GM18868 (cell line): Measurements from ENCODE around the gene GTPBP4.

ENCODE experiments used
- ATAC-seq: cut with Tn5 transposase; IDR thresholded peaks from one replicate; pipeline ENCODE4 v1.9.1; 2021; ENCODE audit warnings: mild to moderate bottlenecking, moderate library complexity; ENCODE audit not compliant: unreplicated experiment

GTPBP4 gene

DNA sequence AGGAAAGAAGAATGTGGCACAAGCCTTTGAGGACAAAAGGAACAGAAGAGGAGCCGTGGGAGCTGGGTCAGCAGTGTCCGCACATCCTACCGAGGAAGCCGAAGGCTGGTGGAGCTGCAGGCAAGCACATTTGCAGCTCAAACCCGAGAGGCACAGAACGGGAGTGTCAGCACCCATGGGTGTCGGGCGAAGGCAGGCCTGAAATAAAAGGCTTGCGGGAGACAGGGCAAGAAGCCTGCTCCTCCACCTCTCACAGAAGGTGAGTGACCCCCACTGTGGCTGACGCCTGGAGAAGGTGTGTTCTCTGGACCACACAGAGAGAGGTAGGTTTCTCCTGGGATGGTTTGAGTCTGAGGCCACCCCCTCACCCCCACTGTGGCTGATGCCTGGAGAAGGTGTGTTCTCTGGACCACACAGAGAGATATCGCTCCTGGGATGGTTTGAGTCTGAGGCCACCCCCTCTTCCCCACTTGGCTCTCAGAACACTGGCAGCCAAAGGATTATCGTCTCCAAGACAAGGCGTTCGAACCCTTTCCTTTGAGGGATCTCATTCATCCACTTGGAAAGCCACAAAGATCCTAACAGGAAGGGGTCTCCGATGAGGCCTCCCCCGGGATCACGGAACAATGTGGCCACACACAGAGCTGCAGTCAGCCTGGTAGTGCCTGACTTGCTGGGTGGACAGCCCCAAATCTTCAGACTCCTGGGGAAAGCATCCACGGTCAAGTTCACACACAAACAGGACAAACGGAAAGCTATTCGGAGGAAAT is 21.6 kb upstream of the GTPBP4 start:
- ATAC-seq = no peak

DNA sequence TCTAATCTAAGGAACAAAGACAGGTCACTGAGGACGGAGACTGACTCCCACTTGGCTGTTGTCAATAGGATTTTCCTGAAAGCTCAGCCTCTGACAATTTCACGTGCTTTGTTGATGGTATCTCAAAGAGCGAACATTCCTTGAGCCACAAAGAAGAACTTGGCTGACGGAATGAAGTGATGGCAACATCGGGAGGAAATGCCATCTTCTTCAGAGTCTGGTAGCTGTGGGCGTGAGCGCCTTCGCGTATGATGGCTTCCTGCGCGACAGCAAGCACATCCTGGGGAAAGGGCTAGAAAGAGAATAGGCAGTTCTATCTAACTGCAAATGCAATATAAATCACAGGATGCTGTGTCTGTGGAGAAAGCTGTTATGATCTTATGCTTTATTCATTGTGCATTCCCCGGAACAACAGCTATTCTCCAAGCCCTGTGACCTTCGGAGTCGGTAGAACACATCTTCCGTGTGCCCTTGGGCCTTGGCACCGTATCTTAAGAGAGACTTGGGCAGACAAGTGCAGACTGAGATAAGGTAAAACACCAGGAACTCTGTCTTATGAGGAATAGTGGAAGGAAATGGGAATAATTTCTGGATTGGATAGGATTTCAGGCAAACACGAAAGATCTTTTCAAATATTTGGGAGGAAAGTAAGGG is 19.6 kb upstream of the GTPBP4 start:
- no peak for ATAC-seq

DNA sequence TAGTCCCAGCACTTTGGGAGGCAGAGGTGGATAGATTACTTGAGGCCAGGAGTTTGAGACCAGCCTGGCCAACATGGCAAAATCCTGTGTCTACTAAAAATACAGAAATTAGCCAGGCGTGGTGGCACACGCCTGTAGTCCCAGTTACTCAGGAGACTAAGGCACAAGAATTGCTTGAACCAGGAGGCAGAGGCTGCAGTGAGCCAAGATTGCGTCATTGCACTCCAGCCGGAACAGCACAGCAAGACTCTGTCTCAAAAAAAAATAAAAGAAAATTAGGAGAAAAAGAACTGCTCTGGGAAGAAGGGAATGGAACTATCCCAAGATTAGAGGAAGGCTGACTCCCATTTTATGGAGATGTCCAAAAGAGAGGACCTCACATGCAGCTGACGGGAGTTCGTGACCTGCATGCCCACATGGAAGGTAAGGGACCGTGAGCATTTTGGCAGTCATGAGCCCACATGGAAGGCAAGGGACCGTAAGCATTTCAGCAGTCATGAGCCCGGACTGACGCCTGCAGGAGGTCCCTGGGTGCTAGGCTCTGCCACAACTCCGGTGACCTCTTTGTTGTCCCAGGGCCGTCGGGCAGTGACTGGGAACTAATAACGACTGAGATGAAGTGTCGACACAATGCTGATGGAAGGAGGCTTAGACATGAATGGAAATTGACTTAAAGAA is 18.6 kb upstream of the GTPBP4 start:
- ATAC-seq = no peak

DNA sequence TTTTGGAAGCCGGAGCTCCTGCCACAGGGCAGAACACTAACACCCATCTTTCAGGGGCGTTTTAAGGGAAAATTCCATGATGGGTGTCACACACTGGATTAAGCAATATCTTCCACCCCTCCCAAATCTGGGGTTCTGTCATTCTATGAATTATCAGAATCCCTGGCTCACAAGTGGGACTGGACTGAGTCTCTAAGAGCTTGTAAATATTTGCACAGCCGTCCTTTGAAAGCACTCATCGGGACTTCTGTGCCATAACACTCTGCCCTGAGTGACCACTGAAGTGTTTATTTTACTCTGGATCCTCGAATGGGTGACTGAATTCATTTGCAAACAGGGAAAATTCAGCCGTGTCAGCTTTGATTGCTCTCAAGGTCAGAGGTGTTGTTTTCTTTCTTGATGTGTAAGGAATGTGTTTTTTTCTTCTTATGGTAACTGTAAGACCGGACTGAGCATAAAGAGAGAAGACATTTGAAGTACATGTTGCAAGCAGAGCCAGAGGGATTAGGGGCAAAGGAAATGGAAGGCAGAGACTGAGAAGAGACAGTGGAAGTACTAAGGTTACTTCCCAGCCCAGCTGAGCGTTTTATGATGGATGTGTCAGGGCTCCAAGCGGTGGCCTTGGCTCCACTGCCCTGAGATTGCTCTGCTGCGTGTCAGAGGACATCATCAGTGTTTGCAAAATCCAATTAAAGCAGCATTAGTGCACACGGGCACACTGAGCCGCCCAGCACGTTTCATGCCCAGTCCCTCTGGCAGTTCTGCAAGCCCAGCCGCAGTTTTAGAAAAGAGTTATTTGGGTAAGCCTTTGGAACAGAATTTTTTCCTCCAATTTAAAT is 17.7 kb upstream of the GTPBP4 start:
- ATAC-seq = no peak

DNA sequence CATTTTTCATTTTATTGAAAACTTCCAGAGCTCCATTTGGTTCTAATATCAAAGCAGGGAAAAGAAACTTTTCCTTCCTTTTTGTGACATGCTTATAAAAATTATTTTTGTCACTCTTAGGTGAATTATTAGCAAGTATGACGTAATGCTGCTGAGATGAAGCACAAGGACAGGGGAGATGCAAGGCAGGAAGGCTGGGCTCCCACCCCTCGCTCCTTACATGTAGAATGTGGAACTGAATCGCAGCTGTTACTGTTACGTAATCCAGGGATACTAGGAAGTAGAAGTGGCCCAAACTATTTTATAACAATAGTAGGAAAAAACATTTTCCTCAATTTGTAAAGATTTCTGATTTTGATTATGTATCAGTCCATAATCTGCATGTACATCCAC is 17.1 kb upstream of the GTPBP4 start:
- no peak for ATAC-seq

DNA sequence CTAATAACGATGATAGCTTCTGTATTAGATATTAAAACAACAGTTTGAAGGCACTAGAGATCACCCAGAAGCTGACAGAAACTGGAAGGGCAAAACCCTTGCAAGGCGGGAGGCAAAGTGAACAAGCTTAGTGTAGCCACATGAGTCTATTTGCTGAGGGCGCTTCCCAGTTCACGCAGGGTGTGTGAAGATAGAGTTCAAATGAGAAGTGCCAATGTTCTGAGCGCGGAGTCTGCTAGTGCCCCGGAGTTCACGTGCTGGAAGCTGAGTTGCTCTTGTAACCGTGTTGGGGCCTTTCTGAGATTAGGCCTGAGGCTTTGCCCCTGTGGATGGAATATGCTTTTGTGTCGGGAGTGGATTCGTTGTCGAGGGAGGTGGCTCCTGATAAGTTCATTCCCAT is 16.6 kb upstream of the GTPBP4 start:
- no peak for ATAC-seq

DNA sequence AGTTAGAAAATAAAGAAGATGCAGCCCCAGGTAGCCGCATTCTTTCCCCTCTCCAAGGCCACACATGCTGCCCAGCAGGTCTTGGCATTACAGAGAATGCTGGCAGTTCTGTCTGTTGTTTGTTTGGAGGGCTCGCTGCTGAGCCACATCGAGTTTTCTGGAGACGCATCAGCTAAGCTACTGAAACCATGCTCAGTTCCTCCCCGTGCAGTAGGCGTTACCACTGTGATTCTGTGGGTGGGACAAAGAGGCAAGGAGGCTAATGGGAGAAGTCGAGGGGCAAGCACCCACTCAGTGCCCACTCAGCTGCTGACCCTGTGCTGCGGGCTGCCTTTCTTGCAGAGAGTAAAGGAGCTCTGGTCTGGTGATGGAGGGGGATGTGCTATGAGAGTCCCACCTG is 15.5 kb upstream of the GTPBP4 start:
- no peak for ATAC-seq

DNA sequence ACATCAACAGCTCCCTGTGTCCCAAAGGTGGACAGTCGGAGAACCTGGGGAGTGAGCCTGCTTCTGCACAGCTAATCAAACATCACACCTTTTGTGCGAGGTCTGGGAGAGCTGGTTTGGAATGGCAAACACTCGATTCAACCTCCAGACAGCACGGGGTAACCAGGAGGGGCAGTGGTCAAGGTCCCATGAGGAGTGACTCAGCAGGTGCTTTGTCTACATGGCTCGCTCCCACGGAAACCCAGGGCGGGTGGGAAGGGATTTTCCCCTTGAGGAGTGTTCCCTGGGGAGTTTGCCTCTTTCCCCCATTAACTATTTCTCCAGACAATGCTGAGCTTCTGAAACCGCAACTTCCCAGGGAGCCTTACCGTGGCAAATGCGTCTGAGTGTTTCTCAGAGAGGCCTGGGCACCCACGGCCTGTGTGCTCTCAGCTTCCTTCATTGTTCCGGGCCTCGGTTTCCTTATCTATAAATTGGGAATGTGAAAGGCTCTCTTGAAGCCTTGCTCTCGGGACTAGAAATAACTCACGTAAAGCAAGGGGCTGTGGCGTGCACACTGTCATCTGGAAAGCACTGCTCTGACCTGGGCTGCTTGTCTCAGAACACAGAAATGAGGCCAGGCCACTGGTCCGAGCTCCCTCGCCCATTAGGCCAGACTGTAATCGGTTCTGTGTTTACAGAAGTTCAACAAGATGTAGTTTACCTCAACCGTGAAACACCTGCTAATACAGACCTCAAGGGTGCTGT is 14.0 kb upstream of the GTPBP4 start:
- peak; percentile 45 for ATAC-seq

DNA sequence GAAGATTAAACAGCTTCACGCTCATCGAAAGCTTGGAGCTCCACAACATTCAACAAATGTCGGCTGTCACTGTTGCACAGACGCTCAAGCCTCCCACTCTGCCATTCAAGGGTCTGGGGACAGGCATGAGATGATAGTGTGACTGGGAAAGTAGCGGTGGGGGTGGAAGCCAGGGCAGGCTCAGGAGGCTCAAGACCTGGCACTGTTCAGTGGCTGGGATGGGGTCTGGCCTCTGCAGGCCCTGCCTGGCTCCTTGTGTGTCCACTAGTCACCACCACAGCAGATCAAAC is 13.5 kb upstream of the GTPBP4 start:
- ATAC-seq = no peak

DNA sequence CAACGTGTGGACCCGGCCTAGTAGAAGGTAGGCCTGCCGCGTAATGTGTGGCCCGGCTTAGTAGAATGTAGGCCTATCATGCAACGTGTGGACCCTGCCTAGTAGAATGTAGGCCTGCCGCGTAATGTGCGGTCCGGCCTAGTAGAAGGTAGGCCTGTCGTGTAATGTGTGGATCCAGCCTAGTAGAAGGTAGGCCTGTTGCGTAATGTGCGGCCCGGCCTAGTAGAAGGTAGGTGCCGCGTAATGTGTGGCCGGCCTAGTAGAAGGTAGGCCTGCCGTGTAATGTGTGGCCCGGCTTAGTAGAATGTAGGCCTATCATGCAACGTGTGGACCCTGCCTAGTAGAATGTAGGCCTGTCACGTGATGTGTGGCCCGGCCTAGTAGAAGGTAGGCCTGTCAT is 11.9 kb upstream of the GTPBP4 start:
- no peak for ATAC-seq

DNA sequence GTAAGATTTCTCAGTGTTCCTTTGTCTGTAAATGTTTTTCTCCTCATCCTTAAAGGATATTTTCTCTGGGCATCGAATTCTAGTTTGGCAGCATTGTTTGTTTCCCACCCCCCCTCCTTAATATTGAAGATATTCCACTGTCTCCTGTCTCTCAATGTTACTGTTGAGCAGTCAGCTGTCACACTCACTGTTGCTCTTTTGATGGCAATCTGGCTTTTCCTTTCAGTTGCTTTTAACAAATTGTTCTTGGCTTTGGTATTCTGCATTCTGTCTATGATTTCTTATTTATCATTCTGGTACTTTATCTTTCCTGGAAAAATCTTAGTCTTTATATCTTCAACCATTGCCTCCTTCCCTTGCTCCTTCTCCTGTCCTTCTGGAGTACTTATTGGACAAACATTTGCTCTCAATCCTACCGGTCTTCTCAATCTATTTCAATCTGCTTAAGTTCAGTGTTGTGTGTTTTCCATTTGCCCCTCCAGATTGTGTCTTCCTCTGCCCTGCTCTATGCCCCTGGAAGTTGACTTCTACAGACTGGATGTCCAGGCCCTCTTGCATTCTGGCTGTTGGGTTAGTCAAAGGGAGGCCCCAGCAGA is 9.3 kb upstream of the GTPBP4 start:
- no peak for ATAC-seq

DNA sequence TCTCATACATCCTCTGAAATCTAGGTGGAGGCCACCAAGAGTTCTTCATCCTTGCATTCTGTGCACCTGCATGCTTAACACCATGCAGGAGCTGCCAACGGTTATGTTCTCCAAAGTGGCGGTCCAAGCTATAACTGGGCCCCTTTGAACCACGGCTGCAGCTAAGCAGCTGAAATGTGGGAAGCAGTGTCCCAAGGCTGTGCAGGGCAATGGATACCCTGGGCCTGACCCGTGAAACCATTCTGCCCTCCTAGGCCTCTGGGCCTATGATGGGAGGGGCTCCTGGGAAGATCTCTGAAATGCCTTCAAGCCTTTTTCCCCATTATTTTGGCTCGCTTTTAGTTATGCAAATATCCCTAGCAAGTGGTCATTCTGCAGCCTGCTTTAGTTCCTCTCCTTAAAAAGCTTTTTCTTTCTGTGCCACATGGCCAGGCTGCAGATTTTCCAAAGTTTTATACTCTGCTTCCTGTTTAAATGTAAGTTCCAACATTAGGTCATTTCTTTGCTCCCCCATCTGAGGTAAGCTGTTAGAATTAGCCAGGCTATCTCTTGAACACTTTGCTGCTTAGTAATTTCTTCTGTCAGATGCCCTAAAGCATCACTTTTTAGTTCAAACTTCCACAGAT is 7.7 kb upstream of the GTPBP4 start:
- ATAC-seq = no peak

DNA sequence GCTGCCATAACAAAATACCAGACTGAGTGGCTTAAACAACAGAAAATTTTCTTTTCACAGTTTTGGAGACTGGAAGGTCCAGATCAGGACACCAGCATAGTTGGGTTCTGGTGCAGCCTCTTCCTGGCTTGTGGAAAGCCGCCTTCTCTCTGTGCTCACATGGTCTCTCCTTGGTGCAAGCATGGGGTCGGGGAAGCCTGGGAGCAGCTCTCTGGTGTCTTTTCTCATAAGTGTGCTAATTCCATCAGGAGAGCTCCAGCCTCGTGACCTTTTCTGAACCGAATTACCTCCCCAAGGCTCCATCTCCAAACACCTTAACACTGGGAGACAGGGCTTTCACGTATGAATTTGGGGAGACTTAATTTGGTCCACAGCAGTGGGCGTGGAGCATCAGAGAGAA is 4.8 kb upstream of the GTPBP4 start:
- no peak for ATAC-seq

DNA sequence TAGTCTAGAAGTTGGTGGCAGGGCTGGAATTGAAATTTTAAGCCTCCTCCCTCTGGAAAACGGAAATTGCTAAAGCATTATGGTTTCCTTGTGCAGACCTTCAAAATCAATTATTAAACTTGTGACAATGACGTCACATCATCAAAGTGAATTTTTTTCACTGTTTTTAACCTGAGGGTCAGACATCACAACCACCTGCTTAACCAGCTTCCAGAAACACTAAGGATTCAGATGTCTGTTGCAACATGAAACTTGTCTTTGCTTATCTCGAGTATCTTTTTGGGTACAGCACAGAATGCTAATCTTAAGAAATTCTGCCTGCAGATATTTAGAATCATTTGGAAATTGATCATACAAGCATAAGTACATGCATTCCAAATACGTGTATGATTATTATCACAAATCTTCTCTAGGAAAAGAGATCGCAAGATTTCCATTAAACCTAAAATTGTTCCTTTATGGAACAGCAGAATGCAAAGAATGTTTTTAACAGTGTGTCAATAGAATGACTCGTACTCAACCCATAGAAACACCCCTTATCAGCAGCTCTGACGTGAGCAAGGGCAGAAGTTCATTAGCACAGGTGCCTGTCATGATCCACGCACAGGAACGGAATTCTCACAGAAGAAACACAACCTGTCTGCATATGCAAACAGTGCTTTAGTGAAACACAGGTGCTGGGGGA is 4.1 kb upstream of the GTPBP4 start:
- no peak for ATAC-seq

DNA sequence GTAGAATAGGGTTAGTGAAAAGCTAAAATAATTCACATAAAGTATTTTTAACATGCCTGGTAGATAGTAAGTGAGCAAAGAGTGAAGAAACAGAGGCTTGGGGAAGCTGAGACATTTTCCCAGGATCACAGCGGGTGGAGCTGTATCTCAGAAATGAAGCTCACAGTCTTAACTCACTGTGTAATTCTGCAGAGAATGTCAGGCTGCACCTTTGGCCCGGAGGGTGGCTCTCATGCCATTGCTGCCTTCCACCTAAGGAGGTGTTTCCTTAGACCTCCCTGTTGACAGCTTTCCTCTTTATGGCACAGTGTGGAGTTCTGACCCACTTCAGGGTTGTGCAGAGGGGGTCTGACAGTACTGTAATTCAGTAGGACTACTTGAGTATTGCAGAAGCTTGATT is 2.9 kb upstream of the GTPBP4 start:
- ATAC-seq = no peak

DNA sequence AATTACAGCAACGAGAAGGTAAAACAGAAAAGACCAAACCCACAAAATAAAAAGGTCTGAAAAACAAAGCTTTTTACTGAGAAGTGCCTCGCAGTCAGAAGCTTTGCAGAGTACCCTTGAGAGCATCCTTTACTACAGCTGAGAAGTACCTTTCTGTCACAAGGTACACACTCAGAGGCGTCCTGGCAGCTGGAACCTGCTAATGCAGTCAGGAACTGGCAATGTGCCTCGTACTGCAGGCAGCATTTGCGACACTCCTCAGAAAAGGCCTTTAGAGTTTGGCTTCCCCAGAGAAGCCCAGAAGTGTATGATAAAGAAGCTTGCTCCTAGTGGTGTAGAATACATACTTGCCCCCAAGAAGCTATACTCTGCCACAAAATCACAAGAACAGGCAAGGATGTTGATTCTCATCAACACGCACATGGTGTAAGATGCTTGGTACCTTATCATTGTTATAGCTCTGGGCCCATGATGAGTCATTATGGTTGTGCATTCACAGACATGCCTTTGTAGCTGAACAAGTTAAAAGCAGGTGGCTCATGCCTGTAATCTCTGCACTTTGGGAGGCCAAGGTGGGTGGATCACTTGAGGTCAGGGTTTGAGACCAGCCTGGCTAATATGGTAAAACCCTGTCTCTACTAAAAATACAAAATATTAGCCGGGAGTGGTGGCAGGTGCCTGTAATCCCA is 2.0 kb upstream of the GTPBP4 start:
- ATAC-seq = no peak

DNA sequence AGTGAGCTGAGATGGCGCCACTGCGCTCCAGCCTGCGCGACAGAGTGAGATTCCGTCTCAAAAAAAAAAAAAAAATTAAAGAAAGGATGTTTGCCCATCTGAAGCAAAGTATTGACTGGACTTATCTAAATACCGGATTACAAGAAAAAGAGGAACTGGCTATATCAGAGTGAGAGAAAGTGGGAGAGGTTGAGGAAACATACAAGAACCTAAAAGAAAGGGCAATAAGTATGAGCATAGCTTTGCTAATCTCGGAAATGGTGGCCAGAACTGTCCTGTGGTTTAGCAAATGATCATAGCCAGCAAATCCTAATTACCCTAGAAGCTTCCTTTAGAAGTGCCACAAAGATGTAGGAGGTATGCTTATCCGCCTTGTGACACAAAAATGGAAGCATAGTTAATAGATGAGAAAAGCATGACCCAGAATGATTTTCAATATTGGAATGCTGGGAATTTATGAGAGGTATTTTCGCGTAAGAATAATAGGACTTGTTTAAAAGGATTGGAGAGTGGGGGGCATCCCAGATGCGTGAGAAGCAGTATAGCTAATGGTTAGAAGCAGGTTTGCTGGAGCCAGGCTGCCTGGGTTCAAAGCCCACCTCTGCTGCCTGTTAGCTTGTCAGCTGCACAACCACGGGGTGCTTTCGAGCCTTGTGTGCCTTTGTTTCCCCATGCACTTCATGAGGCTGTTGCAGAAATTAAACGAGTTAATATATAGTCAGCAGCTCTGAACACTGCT is 1.2 kb upstream of the GTPBP4 start:
- ATAC-seq = no peak

DNA sequence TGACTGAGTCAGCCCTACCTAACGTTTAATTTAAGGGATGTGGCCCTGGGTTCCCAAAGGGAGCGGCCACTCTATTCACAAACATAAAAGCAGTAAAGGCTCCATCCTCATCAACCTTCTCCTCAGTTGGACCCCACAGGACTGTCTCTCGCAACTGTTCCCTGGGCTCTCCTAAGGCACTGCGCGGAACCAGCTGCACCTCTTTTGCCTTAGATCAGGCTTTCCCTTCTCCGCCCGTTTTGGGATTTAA is 689 bp upstream of the GTPBP4 start:
- no peak for ATAC-seq
